Liver (tissue), 9 donors: ENCODE data around the gene ZEB1. TPM values are rescaled to one million over a fixed set of nuclear protein-coding genes. Genes with fewer than 3 reads are reported as not detected.
"Not testable (repeated sequence)": the region's sequence is repeated elsewhere in the genome, so short reads cannot be mapped to it uniquely, and the experiment has no call there.

Source experiments
- DNase-seq: peaks from one replicate; pipeline ENCODE4 v3.0.0-alpha.2; 2017; ENCODE audit warnings: low spot score
- H3K27ac ChIP-seq, 2 donors: one replicate each; pipeline ENCODE4 v1.7.0; 2013; ENCODE audit warnings: inconsistent platforms in 2 of 2, low read length in 2 of 2, control low read depth in 1 of 2, low read depth in 1 of 2, mild to moderate bottlenecking in 1 of 2
- H3K27me3 ChIP-seq, 4 donors: one replicate each; pipeline versions ENCODE4 v1.6.1 to v1.7.0; 2013; ENCODE audit warnings: low read length in 3 of 4, inconsistent platforms in 1 of 4, mild to moderate bottlenecking in 1 of 4, moderate library complexity in 1 of 4; ENCODE audit not compliant: control insufficient read depth in 4 of 4, insufficient read depth in 4 of 4
- H3K36me3 ChIP-seq, 4 donors: one replicate each; pipeline versions ENCODE4 v1.6.1 to v1.7.0; 2013; ENCODE audit warnings: low read length in 3 of 4, mild to moderate bottlenecking in 3 of 4, low read depth in 1 of 4, moderate library complexity in 1 of 4; ENCODE audit not compliant: control insufficient read depth in 4 of 4, insufficient read depth in 3 of 4
- H3K4me1 ChIP-seq, 4 donors: one replicate each; pipeline versions ENCODE4 v1.6.1 to v1.7.0; 2013; ENCODE audit warnings: low read length in 3 of 4, mild to moderate bottlenecking in 3 of 4, moderate library complexity in 1 of 4; ENCODE audit not compliant: control insufficient read depth in 4 of 4, insufficient read depth in 4 of 4
- H3K4me3 ChIP-seq, 3 donors: one replicate each; pipeline versions ENCODE4 v1.6.1 to v1.7.0; 2013; ENCODE audit warnings: low read length in 3 of 3, control low read depth in 1 of 3, low read depth in 1 of 3, mild to moderate bottlenecking in 1 of 3
- H3K9ac ChIP-seq, 2 donors: one replicate each; pipeline ENCODE4 v1.7.0; 2013; ENCODE audit warnings: low read length in 2 of 2, mild to moderate bottlenecking in 2 of 2, moderate library complexity in 2 of 2, control low read depth in 1 of 2, low read depth in 1 of 2
- H3K9me3 ChIP-seq, 4 donors: one replicate each; pipeline versions ENCODE4 v1.6.1 to v1.7.0; 2013; ENCODE audit warnings: low read length in 3 of 4; ENCODE audit not compliant: control insufficient read depth in 4 of 4
- EGR1 ChIP-seq, 2 donors: IDR thresholded peaks; 2 replicates each; pipeline ENCODE4 v1.6.1; 2016 to 2018; ENCODE audit warnings: antibody characterized with exemption in 2 of 2, low read depth in 2 of 2
- FOXA1 ChIP-seq: IDR thresholded peaks from 2 replicates; pipeline ENCODE4 v1.6.1; 2016; ENCODE audit warnings: antibody characterized with exemption
- FOXA2 ChIP-seq: IDR thresholded peaks from 2 replicates; pipeline ENCODE4 v1.6.1; 2016; ENCODE audit warnings: antibody characterized with exemption
- GABPA ChIP-seq, 2 donors: IDR thresholded peaks in 1 of 2; conservative IDR thresholded peaks in 1 of 2; 2 replicates each; pipeline ENCODE4 v1.6.1; 2016; ENCODE audit warnings: antibody characterized with exemption in 2 of 2, mild to moderate bottlenecking in 1 of 2, moderate library complexity in 1 of 2
- HNF4A ChIP-seq, 2 donors: conservative IDR thresholded peaks; 2 replicates each; pipeline ENCODE4 v1.6.1; 2016; ENCODE audit warnings: antibody characterized with exemption in 2 of 2, mild to moderate bottlenecking in 2 of 2
- JUND ChIP-seq, 2 donors: IDR thresholded peaks; 2 replicates each; pipeline ENCODE4 v1.6.1; 2016; ENCODE audit warnings: antibody characterized with exemption in 2 of 2
- MAX ChIP-seq: IDR thresholded peaks from 2 replicates; pipeline ENCODE4 v1.6.1; 2016; ENCODE audit warnings: antibody characterized with exemption
- NR2F2 ChIP-seq: IDR thresholded peaks from 2 replicates; pipeline ENCODE4 v1.6.1; 2016; ENCODE audit warnings: antibody characterized with exemption
- RXRA ChIP-seq, 2 donors: IDR thresholded peaks; 2 replicates each; pipeline ENCODE4 v1.6.1; 2017 to 2018; ENCODE audit warnings: antibody characterized with exemption in 2 of 2, mild to moderate bottlenecking in 1 of 2
- SP1 ChIP-seq: IDR thresholded peaks from 2 replicates; pipeline ENCODE4 v1.6.1; 2018; ENCODE audit warnings: antibody characterized with exemption, mild to moderate bottlenecking
- TAF1 ChIP-seq: conservative IDR thresholded peaks from 2 replicates; pipeline ENCODE4 v1.6.1; 2016; ENCODE audit warnings: antibody characterized with exemption, mild to moderate bottlenecking
- YY1 ChIP-seq: IDR thresholded peaks from 2 replicates; pipeline ENCODE4 v1.6.1; 2016; ENCODE audit warnings: antibody characterized with exemption, mild to moderate bottlenecking
- ZBTB33 ChIP-seq: IDR thresholded peaks from 2 replicates; pipeline ENCODE4 v1.6.1; 2016; ENCODE audit warnings: antibody characterized with exemption
- WGBS: extraction: QIAGEN DNeasy Blood & Tissue Kit; methylation state at CpG from one replicate; pipeline ENCODE4 v1.1.7; 2013; 5-methylcytosine and 5-hydroxymethylcytosine counted together
- polyA plus RNA-seq, 2 donors: library from polyadenylated mRNA; stranded (reverse) in 1 of 2; unstranded in 1 of 2; fragments of 200-250 nt in 1 of 2; fragments of >200 nt in 1 of 2; fragmentation: Nextera tagmentation in 1 of 2; extraction: Ambion mirVana in 1 of 2; gene quantifications; one replicate each; pipeline versions ENCODE4 v1.2.1 to v1.2.3, GENCODE V29; 2013 to 2015
- total RNA-seq, 2 donors: library from RNA; depleted of rRNA; stranded (reverse); fragments of >200 nt; gene quantifications; one replicate each; pipeline ENCODE4 v1.2.3, GENCODE V29; 2014
- TF ChIP-seq, protein P1 (sequence below): fragments of 150-350 bp; IDR thresholded peaks from 2 replicates; pipeline ENCODE4 v1.5.1; 2017; ENCODE audit warnings: improper control_type of control experiment, low read depth, low read length; ENCODE audit not compliant: missing input control
- TF ChIP-seq, protein P2 (sequence below): IDR thresholded peaks from 2 replicates; pipeline ENCODE4 v1.6.1; 2016; ENCODE audit warnings: antibody characterized with exemption, mild to moderate bottlenecking
- donor health status: healthy.
- donor health status: healthy.
- donor health status: healthy.
- donor health status: healthy.
- donor health status: healthy.

The ZEB1 gene
- total and polyA plus RNA-seq, 4 donors, result 3.2 to 19.6 (median 6.5) TPM

DNA sequence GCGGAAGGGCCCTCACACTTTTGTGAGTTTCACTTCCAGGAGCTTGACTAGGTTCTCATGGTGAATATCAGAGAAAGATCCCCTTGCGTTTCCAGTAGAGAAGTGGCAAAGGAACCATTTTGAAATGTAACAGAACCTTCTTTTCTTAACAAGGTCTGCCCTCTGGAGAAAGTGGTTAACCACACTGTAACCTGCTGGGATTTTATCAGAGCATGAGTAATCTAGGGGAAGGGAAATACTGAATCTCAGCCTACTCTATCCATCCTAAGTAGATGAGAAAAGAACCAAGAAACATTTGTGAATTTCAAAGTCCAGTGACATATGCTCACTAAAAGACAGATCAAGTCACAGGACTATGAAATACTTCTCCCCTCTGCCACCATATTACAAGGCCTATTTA, 235.5 kb downstream of the ZEB1 start:
- Histone ChIP-seq H3K27ac (no peak overlapping the region), H3K9ac (no peak overlapping the region), H3K9me3 (peaks cover 2 to 7% (median 4%) of the 10 kb centered on the region in 4 donors), H3K36me3 (no peaks in the 10 kb centered on the region), H3K4me3 (no peak overlapping the region), H3K4me1 (no peaks in the 10 kb centered on the region), H3K27me3 (no peaks in the 10 kb centered on the region)
- TF ChIP-seq EGR1 (IDR thresholded peaks at IDR 0.05; ENCODE audit: low read depth in 2 of 2), result no peak
- TF ChIP-seq, protein P1, sequence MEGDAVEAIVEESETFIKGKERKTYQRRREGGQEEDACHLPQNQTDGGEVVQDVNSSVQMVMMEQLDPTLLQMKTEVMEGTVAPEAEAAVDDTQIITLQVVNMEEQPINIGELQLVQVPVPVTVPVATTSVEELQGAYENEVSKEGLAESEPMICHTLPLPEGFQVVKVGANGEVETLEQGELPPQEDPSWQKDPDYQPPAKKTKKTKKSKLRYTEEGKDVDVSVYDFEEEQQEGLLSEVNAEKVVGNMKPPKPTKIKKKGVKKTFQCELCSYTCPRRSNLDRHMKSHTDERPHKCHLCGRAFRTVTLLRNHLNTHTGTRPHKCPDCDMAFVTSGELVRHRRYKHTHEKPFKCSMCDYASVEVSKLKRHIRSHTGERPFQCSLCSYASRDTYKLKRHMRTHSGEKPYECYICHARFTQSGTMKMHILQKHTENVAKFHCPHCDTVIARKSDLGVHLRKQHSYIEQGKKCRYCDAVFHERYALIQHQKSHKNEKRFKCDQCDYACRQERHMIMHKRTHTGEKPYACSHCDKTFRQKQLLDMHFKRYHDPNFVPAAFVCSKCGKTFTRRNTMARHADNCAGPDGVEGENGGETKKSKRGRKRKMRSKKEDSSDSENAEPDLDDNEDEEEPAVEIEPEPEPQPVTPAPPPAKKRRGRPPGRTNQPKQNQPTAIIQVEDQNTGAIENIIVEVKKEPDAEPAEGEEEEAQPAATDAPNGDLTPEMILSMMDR, result no peak
- no peak for TF ChIP-seq JUND (IDR thresholded peaks at IDR 0.05)
- no peak for TF ChIP-seq YY1
- TF ChIP-seq TAF1, result no peak
- no peak for TF ChIP-seq FOXA1
- no peak for TF ChIP-seq GABPA (IDR thresholded peaks at IDR 0.05 in 1 of 2, conservative IDR thresholded peaks at IDR 0.05 in 1 of 2)
- 90% methylated on average over 2 of the region's 2 CpGs for WGBS
- DNase-seq, result no peak

GRCh38 chr10:31557854-31558253, 238.8 kb downstream of the ZEB1 start:
- 70% methylated on average over 1 of the region's 1 CpG for WGBS
- DNase-seq, result no peak
- Histone ChIP-seq H3K9ac (no peak overlapping the region), H3K4me1 (no peaks in the 10 kb centered on the region), H3K27me3 (no peaks in the 10 kb centered on the region), H3K36me3 (no peaks in the 10 kb centered on the region), H3K27ac (no peak overlapping the region), H3K9me3 (peaks cover 2 to 7% (median 4%) of the 10 kb centered on the region in 4 donors), H3K4me3 (no peak overlapping the region)
- TF ChIP-seq ZBTB33, result no peak

GRCh38 chr10:31568252-31568861, 249.3 kb downstream of the ZEB1 start:
- not testable (repeated sequence) for H3K27ac ChIP-seq, H3K27me3 ChIP-seq, H3K4me3 ChIP-seq, H3K4me1 ChIP-seq, H3K36me3 ChIP-seq, H3K9me3 ChIP-seq, H3K9ac ChIP-seq, DNase-seq
- WGBS, result 74% methylated on average over 3 of the region's 3 CpGs

DNA sequence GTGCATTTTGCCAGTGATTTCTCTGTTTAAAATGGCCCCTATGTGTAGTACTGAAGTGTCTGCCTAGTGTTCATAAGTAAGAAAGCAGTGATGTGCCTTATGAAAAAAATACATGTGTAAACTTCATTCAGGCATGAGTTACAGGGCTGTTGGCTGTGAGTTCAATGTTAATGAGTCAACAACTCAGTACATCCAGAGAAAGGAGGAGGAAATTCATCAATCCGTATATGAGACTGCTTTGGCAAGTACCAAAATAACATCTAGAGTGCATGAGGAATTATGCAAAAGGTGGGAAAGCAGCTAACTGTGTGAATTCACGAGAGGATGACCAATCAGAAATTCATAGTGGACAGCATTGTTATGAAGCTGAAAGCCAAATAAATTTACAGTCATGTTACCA, 255.6 kb downstream of the ZEB1 start:
- DNase-seq, result no peak
- H3K36me3 ChIP-seq, result no peaks in the 10 kb centered on the region
- peaks cover 0 to 7% (median 2%) of the 10 kb centered on the region in 4 donors for H3K9me3 ChIP-seq
- no peaks in the 10 kb centered on the region for H3K4me1 ChIP-seq
- 48% methylated on average over 2 of the region's 2 CpGs for WGBS
- H3K27me3 ChIP-seq, result no peaks in the 10 kb centered on the region
- no peak overlapping the region for H3K4me3 ChIP-seq
- H3K9ac ChIP-seq, result no peak overlapping the region
- H3K27ac ChIP-seq, result no peak overlapping the region
- TF ChIP-seq YY1 (no peak), GABPA (IDR thresholded peaks at IDR 0.05 in 1 of 2, conservative IDR thresholded peaks at IDR 0.05 in 1 of 2) (no peak), NR2F2 (no peak), MAX (no peak), SP1 (no peak), FOXA2 (no peak), HNF4A (conservative IDR thresholded peaks at IDR 0.05) (no peak), RXRA (IDR thresholded peaks at IDR 0.05) (no peak), EGR1 (IDR thresholded peaks at IDR 0.05; ENCODE audit: low read depth in 2 of 2) (no peak)
- TF ChIP-seq, protein P2, sequence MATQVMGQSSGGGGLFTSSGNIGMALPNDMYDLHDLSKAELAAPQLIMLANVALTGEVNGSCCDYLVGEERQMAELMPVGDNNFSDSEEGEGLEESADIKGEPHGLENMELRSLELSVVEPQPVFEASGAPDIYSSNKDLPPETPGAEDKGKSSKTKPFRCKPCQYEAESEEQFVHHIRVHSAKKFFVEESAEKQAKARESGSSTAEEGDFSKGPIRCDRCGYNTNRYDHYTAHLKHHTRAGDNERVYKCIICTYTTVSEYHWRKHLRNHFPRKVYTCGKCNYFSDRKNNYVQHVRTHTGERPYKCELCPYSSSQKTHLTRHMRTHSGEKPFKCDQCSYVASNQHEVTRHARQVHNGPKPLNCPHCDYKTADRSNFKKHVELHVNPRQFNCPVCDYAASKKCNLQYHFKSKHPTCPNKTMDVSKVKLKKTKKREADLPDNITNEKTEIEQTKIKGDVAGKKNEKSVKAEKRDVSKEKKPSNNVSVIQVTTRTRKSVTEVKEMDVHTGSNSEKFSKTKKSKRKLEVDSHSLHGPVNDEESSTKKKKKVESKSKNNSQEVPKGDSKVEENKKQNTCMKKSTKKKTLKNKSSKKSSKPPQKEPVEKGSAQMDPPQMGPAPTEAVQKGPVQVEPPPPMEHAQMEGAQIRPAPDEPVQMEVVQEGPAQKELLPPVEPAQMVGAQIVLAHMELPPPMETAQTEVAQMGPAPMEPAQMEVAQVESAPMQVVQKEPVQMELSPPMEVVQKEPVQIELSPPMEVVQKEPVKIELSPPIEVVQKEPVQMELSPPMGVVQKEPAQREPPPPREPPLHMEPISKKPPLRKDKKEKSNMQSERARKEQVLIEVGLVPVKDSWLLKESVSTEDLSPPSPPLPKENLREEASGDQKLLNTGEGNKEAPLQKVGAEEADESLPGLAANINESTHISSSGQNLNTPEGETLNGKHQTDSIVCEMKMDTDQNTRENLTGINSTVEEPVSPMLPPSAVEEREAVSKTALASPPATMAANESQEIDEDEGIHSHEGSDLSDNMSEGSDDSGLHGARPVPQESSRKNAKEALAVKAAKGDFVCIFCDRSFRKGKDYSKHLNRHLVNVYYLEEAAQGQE, result no peak
